HepG2 (cell line): ENCODE data around the gene CHIC2. TPM values are rescaled to one million over a fixed set of nuclear protein-coding genes. Genes with fewer than 3 reads are reported as not detected.
A peak's percentile ranks its signal among the peaks of the same experiment; 100 is the strongest.

ENCODE experiments used
- CENPX ChIP-seq: sonication (generic); formaldehyde crosslinking; IDR thresholded peaks from 2 replicates; pipeline ENCODE4 v1.9.0; 2021; ENCODE audit warnings: mild to moderate bottlenecking, missing genetic modification reagents, moderate library complexity
- FOSL2 ChIP-seq: sonication (generic); formaldehyde crosslinking; IDR thresholded peaks from 2 replicates; pipeline ENCODE4 v1.4.0; 2020; ENCODE audit warnings: missing genetic modification reagents
- HBP1 ChIP-seq: IDR thresholded peaks from 2 replicates; pipeline ENCODE4 v1.6.1; 2016; ENCODE audit warnings: low read depth, control low read depth
- HHEX ChIP-seq: IDR thresholded peaks from 2 replicates; pipeline ENCODE4 v1.6.1; 2016; ENCODE audit warnings: control low read depth
- HMG20A ChIP-seq: IDR thresholded peaks from 2 replicates; pipeline ENCODE4 v1.6.1; 2016; ENCODE audit warnings: borderline replicate concordance
- ISL2 ChIP-seq: sonication (generic); formaldehyde crosslinking; IDR thresholded peaks from 2 replicates; pipeline ENCODE4 v1.5.0; 2020; ENCODE audit warnings: missing genetic modification reagents
- JUND ChIP-seq: sonication (generic); formaldehyde crosslinking; IDR thresholded peaks from 2 replicates; pipeline ENCODE4 v1.8.0; 2022; ENCODE audit warnings: mild to moderate bottlenecking, missing genetic modification reagents
- KLF9 ChIP-seq: IDR thresholded peaks from 2 replicates; pipeline ENCODE4 v1.6.1; 2016; ENCODE audit warnings: low read depth
- MEF2D ChIP-seq: sonication (generic); formaldehyde crosslinking; IDR thresholded peaks from 2 replicates; pipeline ENCODE4 v1.5.1; 2020; ENCODE audit warnings: mild to moderate bottlenecking, missing genetic modification reagents
- NFRKB ChIP-seq: fragments of 450-650 bp; IDR thresholded peaks from 2 replicates; pipeline ENCODE4 v1.6.1; 2017
- PAWR ChIP-seq: sonication (generic); formaldehyde crosslinking; IDR thresholded peaks from 2 replicates; pipeline ENCODE4 v1.4.0; 2020; ENCODE audit warnings: missing genetic modification reagents, mild to moderate bottlenecking, borderline replicate concordance
- PITX1 ChIP-seq: sonication (generic); formaldehyde crosslinking; IDR thresholded peaks from 2 replicates; pipeline ENCODE4 v1.5.1; 2020; ENCODE audit warnings: mild to moderate bottlenecking, missing genetic modification reagents
- POGK ChIP-seq: sonication (generic); formaldehyde crosslinking; conservative IDR thresholded peaks from 2 replicates; pipeline ENCODE4 v1.8.0; 2022; ENCODE audit warnings: mild to moderate bottlenecking, moderate library complexity, missing genetic modification reagents
- SMYD3 ChIP-seq: sonication (generic); formaldehyde crosslinking; IDR thresholded peaks from 2 replicates; pipeline ENCODE4 v1.8.1; 2023; ENCODE audit warnings: mild to moderate bottlenecking, missing genetic modification reagents
- SOX5 ChIP-seq: IDR thresholded peaks from 2 replicates; pipeline ENCODE4 v1.6.1; 2016; ENCODE audit warnings: borderline replicate concordance
- TEAD2 ChIP-seq: sonication (generic); formaldehyde crosslinking; IDR thresholded peaks from 2 replicates; pipeline ENCODE4 v1.9.0; 2021; ENCODE audit warnings: missing genetic modification reagents
- WIZ ChIP-seq: sonication (generic); formaldehyde crosslinking; IDR thresholded peaks from 2 replicates; pipeline ENCODE4 v1.5.1; 2020; ENCODE audit warnings: mild to moderate bottlenecking, missing genetic modification reagents
- ZBTB8A ChIP-seq: sonication (generic); formaldehyde crosslinking; IDR thresholded peaks from 2 replicates; pipeline ENCODE4 v1.4.0; 2020; ENCODE audit warnings: mild to moderate bottlenecking, low read depth, missing genetic modification reagents, borderline replicate concordance
- ZFAT ChIP-seq: sonication (generic); formaldehyde crosslinking; conservative IDR thresholded peaks from 2 replicates; pipeline ENCODE4 v1.8.1; 2023; ENCODE audit warnings: missing genetic modification reagents, inconsistent platforms
- ZNF121 ChIP-seq: sonication (generic); formaldehyde crosslinking; IDR thresholded peaks from 2 replicates; pipeline ENCODE4 v1.5.0; 2020; ENCODE audit warnings: mild to moderate bottlenecking, missing genetic modification reagents
- ZNF230 ChIP-seq: sonication (generic); formaldehyde crosslinking; IDR thresholded peaks from 2 replicates; pipeline ENCODE4 v1.4.0; 2020; ENCODE audit warnings: mild to moderate bottlenecking, missing genetic modification reagents
- ZNF326 ChIP-seq: sonication (generic); formaldehyde crosslinking; IDR thresholded peaks from 2 replicates; pipeline ENCODE4 v1.4.0; 2020; ENCODE audit warnings: missing genetic modification reagents, borderline replicate concordance
- ZNF572 ChIP-seq: sonication (generic); formaldehyde crosslinking; IDR thresholded peaks from 2 replicates; pipeline ENCODE4 v1.5.1; 2020; ENCODE audit warnings: mild to moderate bottlenecking, missing genetic modification reagents
- ZNF879 ChIP-seq: sonication (generic); formaldehyde crosslinking; IDR thresholded peaks from 2 replicates; pipeline ENCODE4 v1.8.1; 2023; ENCODE audit warnings: missing genetic modification reagents
- polyA plus RNA-seq, 8 experiments: library from polyadenylated mRNA; depleted of rRNA in 3 of 8; stranded (reverse) in 7 of 8; unstranded in 1 of 8; fragments of >200 nt; fragmentation: Illumina TruSeq in 4 of 8; extraction: Trizol in 4 of 8; gene quantifications; 2 replicates each; pipeline versions ENCODE4 v1.2.1 to v1.2.3, GENCODE V29; 2011 to 2016; ENCODE audit warnings: low read depth in 4 of 8, missing spikeins in 1 of 8, mixed read lengths in 1 of 8; ENCODE audit not compliant: insufficient read depth in 1 of 8
- total RNA-seq, 5 experiments: library from RNA; depleted of rRNA; stranded (reverse); fragments of >200 nt; fragmentation: Illumina TruSeq; extraction: Trizol; gene quantifications; 2 replicates each; pipeline ENCODE4 v1.2.3, GENCODE V29; 2016; ENCODE audit warnings: low read depth in 1 of 5
- TF ChIP-seq, protein P1 (sequence below): sonication (generic); formaldehyde crosslinking; conservative IDR thresholded peaks from 2 replicates; pipeline ENCODE4 v1.5.0; 2020; ENCODE audit warnings: missing genetic modification reagents
- TF ChIP-seq, protein P2 (sequence below): sonication (generic); formaldehyde crosslinking; IDR thresholded peaks from 2 replicates; pipeline ENCODE4 v1.5.0; 2020; ENCODE audit warnings: mild to moderate bottlenecking, missing genetic modification reagents

CHIC2 gene
- total and polyA plus RNA-seq, 2 of the 13 experiments (the other 11 are each of a cell fraction or from before 2014, with no cell fraction given): 10.0 to 17.2 TPM

DNA sequence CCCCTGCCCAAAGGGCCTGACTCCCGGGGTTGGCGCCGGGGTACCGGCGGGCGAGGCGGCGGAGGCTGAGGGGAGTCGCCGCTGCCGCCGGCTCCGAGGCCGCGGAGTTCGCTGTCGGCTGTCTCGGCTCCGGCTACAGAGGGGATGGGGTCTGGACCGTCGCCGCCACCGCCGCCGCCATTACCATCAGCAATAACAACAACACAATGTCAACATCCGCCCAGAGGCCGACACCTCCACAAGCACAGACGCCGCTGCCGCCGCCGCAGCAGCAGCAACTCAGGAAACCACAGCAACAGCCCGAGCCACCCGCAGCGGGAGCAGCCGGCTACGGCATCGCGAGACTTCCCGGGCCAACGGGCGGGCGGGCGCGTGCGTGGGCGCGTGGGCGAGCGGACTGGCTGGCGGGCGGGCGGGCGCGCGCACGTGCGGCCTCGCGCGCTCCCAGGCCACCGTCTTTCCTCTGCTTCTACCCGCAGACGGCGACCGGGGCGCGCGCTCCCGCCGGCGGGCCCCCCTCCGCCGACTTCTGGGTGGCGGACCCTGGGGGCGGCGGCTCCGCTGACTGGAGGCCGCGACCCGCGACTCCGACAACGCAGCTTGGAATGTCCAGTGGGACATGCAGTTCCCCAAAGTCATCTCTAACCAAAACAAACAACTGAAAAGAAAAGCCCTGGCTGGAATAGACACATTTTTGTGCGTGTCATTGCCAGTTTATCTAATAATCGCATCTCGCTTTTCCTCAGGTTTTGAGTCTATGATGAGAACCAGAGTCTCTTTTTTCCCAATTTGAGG is at the start of gene CHIC2 (continued):
- TF ChIP-seq ZNF326 (no peak), SMYD3 (CRISPR knock-in tag) (no peak), SOX5 (CRISPR knock-in tag) (no peak), HMG20A (CRISPR knock-in tag) (no peak), ZNF121 (CRISPR knock-in tag) (no peak), PAWR (CRISPR knock-in tag) (no peak), POGK (CRISPR knock-in tag) (0 out of 2 replicates have a peak, but pooled peaks have one; percentile 74), TEAD2 (no peak), ZNF572 (CRISPR knock-in tag) (no peak), ZNF230 (CRISPR knock-in tag) (no peak; the same call in 1 of the 2 replicates), CENPX (CRISPR knock-in tag) (no peak), HBP1 (CRISPR knock-in tag) (no peak), FOSL2 (CRISPR knock-in tag) (no peak; the same call in 1 of the 2 replicates), ZNF879 (no peak), MEF2D (CRISPR knock-in tag) (no peak), ZFAT (CRISPR knock-in tag) (no peak), NFRKB (no peak), JUND (no peak), ISL2 (CRISPR knock-in tag) (0 out of 2 replicates have a peak, but pooled peaks have one; percentile 24), HHEX (CRISPR knock-in tag) (no peak), KLF9 (CRISPR knock-in tag) (no peak), WIZ (CRISPR knock-in tag) (no peak), ZBTB8A (CRISPR knock-in tag) (no peak), PITX1 (CRISPR knock-in tag) (no peak)
- TF ChIP-seq, protein P1, sequence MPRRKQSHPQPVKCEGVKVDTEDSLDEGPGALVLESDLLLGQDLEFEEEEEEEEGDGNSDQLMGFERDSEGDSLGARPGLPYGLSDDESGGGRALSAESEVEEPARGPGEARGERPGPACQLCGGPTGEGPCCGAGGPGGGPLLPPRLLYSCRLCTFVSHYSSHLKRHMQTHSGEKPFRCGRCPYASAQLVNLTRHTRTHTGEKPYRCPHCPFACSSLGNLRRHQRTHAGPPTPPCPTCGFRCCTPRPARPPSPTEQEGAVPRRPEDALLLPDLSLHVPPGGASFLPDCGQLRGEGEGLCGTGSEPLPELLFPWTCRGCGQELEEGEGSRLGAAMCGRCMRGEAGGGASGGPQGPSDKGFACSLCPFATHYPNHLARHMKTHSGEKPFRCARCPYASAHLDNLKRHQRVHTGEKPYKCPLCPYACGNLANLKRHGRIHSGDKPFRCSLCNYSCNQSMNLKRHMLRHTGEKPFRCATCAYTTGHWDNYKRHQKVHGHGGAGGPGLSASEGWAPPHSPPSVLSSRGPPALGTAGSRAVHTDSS (CRISPR knock-in tag): no peak
- TF ChIP-seq, protein P2, sequence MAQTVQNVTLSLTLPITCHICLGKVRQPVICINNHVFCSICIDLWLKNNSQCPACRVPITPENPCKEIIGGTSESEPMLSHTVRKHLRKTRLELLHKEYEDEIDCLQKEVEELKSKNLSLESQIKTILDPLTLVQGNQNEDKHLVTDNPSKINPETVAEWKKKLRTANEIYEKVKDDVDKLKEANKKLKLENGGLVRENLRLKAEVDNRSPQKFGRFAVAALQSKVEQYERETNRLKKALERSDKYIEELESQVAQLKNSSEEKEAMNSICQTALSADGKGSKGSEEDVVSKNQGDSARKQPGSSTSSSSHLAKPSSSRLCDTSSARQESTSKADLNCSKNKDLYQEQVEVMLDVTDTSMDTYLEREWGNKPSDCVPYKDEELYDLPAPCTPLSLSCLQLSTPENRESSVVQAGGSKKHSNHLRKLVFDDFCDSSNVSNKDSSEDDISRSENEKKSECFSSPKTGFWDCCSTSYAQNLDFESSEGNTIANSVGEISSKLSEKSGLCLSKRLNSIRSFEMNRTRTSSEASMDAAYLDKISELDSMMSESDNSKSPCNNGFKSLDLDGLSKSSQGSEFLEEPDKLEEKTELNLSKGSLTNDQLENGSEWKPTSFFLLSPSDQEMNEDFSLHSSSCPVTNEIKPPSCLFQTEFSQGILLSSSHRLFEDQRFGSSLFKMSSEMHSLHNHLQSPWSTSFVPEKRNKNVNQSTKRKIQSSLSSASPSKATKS (CRISPR knock-in tag): no peak
